ENCODE measurements around the gene PDZRN3.

PDZRN3 gene

GRCh38 chr3:73637042-73637441 is 12.3 kb upstream of the PDZRN3 start:
- ATAC-seq (no peak), DNase-seq (no peak)
- no peaks in the 10 kb centered on the region for H3K27me3 Mint-ChIP-seq

GRCh38 chr3:73635254-73635653 is 10.5 kb upstream of the PDZRN3 start:
- H3K27ac Mint-ChIP-seq, result no peak overlapping the region
- ATAC-seq (no peak), DNase-seq (no peak)
- H3K4me3 Mint-ChIP-seq, result no peak overlapping the region
- H3K9me3 Mint-ChIP-seq, result no peaks in the 10 kb centered on the region
- H3K4me1 Mint-ChIP-seq, result no peaks in the 10 kb centered on the region
- H3K27me3 Mint-ChIP-seq, result no peaks in the 10 kb centered on the region

More at GRCh38 chr3:73637042-73637441, 12.3 kb upstream of the PDZRN3 start:
- Mint-ChIP-seq H3K9me3 (no peaks in the 10 kb centered on the region), H3K4me3 (no peak overlapping the region), H3K27ac (no peak overlapping the region), H3K4me1 (no peaks in the 10 kb centered on the region)

- Mint-ChIP-seq H3K27ac (no peak overlapping the region), H3K4me1 (no peaks in the 10 kb centered on the region), H3K4me3 (no peak overlapping the region), H3K27me3 (no peaks in the 10 kb centered on the region), H3K9me3 (no peaks in the 10 kb centered on the region)
- no peak for DNase-seq
- no peak for ATAC-seq
These were observed 9.2 kb upstream of the PDZRN3 start for GRCh38 chr3:73633916-73634344.

- H3K4me1 Mint-ChIP-seq, result no peaks in the 10 kb centered on the region
- ATAC-seq (no peak), DNase-seq (no peak)
- no peak overlapping the region for H3K27ac Mint-ChIP-seq
- no peaks in the 10 kb centered on the region for H3K27me3 Mint-ChIP-seq
- H3K4me3 Mint-ChIP-seq, result no peak overlapping the region
- no peaks in the 10 kb centered on the region for H3K9me3 Mint-ChIP-seq
These were observed 8.7 kb upstream of the PDZRN3 start for GRCh38 chr3:73633453-73633852.

GRCh38 chr3:73626106-73626505 is 1.4 kb upstream of the PDZRN3 start:
- H3K4me1 Mint-ChIP-seq, result no peaks in the 10 kb centered on the region
- no peak for ATAC-seq
- no peak for DNase-seq
- no peak overlapping the region for H3K27ac Mint-ChIP-seq
- no peaks in the 10 kb centered on the region for H3K9me3 Mint-ChIP-seq
- no peak overlapping the region for H3K4me3 Mint-ChIP-seq
- peaks cover 29% of the 10 kb centered on the region for H3K27me3 Mint-ChIP-seq

- Mint-ChIP-seq H3K4me1 (no peaks in the 10 kb centered on the region), H3K27me3 (peaks cover 29% of the 10 kb centered on the region), H3K27ac (no peak overlapping the region), H3K4me3 (no peak overlapping the region), H3K9me3 (no peaks in the 10 kb centered on the region)
- no peak for ATAC-seq
- no peak for DNase-seq
These were observed 522 bp downstream of the PDZRN3 start for GRCh38 chr3:73624017-73624820.

- ATAC-seq (no peak), DNase-seq (no peak)
- H3K4me3 Mint-ChIP-seq, result no peak overlapping the region
- H3K27ac Mint-ChIP-seq, result no peak overlapping the region
- H3K9me3 Mint-ChIP-seq, result no peaks in the 10 kb centered on the region
- H3K4me1 Mint-ChIP-seq, result no peaks in the 10 kb centered on the region
- peaks cover 29% of the 10 kb centered on the region for H3K27me3 Mint-ChIP-seq
These were observed 1.4 kb downstream of the PDZRN3 start for GRCh38 chr3:73623346-73623745.

GRCh38 chr3:73622091-73622805 is 2.5 kb downstream of the PDZRN3 start:
- Mint-ChIP-seq H3K9me3 (no peaks in the 10 kb centered on the region), H3K4me3 (no peak overlapping the region), H3K27ac (no peak overlapping the region), H3K4me1 (no peaks in the 10 kb centered on the region), H3K27me3 (peaks cover 29% of the 10 kb centered on the region)
- ATAC-seq, result no peak
- DNase-seq, result no peak

- peaks cover 24% of the 10 kb centered on the region for H3K27me3 Mint-ChIP-seq
- H3K4me1 Mint-ChIP-seq, result no peaks in the 10 kb centered on the region
- no peak for ATAC-seq
- DNase-seq, result no peak
- no peaks in the 10 kb centered on the region for H3K9me3 Mint-ChIP-seq
- H3K27ac Mint-ChIP-seq, result no peak overlapping the region
- no peak overlapping the region for H3K4me3 Mint-ChIP-seq
These were observed 3.4 kb downstream of the PDZRN3 start for GRCh38 chr3:73621388-73621787.

GRCh38 chr3:73618461-73618860 is 6.3 kb downstream of the PDZRN3 start:
- no peak for ATAC-seq
- no peak overlapping the region for H3K4me3 Mint-ChIP-seq
- H3K4me1 Mint-ChIP-seq, result no peaks in the 10 kb centered on the region
- H3K27ac Mint-ChIP-seq, result no peak overlapping the region
- DNase-seq, result no peak
- peaks cover 4% of the 10 kb centered on the region for H3K27me3 Mint-ChIP-seq
- no peaks in the 10 kb centered on the region for H3K9me3 Mint-ChIP-seq

- DNase-seq, result no peak
- ATAC-seq, result no peak
- H3K9me3 Mint-ChIP-seq, result no peaks in the 10 kb centered on the region
These were observed 8.7 kb downstream of the PDZRN3 start for GRCh38 chr3:73616056-73616455.

GRCh38 chr3:73614419-73614818 is 10.3 kb downstream of the PDZRN3 start:
- no peak overlapping the region for H3K27ac Mint-ChIP-seq
- DNase-seq, result no peak
- ATAC-seq, result no peak
- no peak overlapping the region for H3K4me3 Mint-ChIP-seq
- no peaks in the 10 kb centered on the region for H3K4me1 Mint-ChIP-seq
- H3K9me3 Mint-ChIP-seq, result no peaks in the 10 kb centered on the region
- H3K27me3 Mint-ChIP-seq, result no peaks in the 10 kb centered on the region

More at GRCh38 chr3:73616056-73616455, 8.7 kb downstream of the PDZRN3 start:
- H3K27ac Mint-ChIP-seq, result no peak overlapping the region
- H3K4me3 Mint-ChIP-seq, result no peak overlapping the region
- H3K27me3 Mint-ChIP-seq, result no peaks in the 10 kb centered on the region
- no peaks in the 10 kb centered on the region for H3K4me1 Mint-ChIP-seq

- Mint-ChIP-seq H3K4me1 (no peaks in the 10 kb centered on the region), H3K27me3 (no peaks in the 10 kb centered on the region), H3K4me3 (no peak overlapping the region)
These were observed 13.6 kb downstream of the PDZRN3 start for GRCh38 chr3:73611176-73611575.

GRCh38 chr3:73610493-73610892 is 14.2 kb downstream of the PDZRN3 start:
- H3K27me3 Mint-ChIP-seq, result no peaks in the 10 kb centered on the region
- H3K4me3 Mint-ChIP-seq, result no peak overlapping the region
- no peaks in the 10 kb centered on the region for H3K4me1 Mint-ChIP-seq
- no peak for ATAC-seq
- H3K9me3 Mint-ChIP-seq, result no peaks in the 10 kb centered on the region
- no peak overlapping the region for H3K27ac Mint-ChIP-seq
- no peak for DNase-seq

More at GRCh38 chr3:73611176-73611575, 13.6 kb downstream of the PDZRN3 start:
- H3K9me3 Mint-ChIP-seq, result no peaks in the 10 kb centered on the region
- DNase-seq, result no peak
- ATAC-seq, result no peak
- H3K27ac Mint-ChIP-seq, result no peak overlapping the region

GRCh38 chr3:73609655-73610054 is 15.1 kb downstream of the PDZRN3 start:
- no peaks in the 10 kb centered on the region for H3K27me3 Mint-ChIP-seq
- no peak overlapping the region for H3K27ac Mint-ChIP-seq
- H3K9me3 Mint-ChIP-seq, result no peaks in the 10 kb centered on the region
- H3K4me3 Mint-ChIP-seq, result no peak overlapping the region
- no peak for DNase-seq
- H3K4me1 Mint-ChIP-seq, result no peaks in the 10 kb centered on the region
- no peak for ATAC-seq

GRCh38 chr3:73609315-73609641 is 15.5 kb downstream of the PDZRN3 start:
- no peak overlapping the region for H3K27ac Mint-ChIP-seq

More at GRCh38 chr3:73609315-73609641, 15.5 kb downstream of the PDZRN3 start:
- ATAC-seq (no peak), DNase-seq (no peak)
- no peaks in the 10 kb centered on the region for H3K9me3 Mint-ChIP-seq
- H3K4me1 Mint-ChIP-seq, result no peaks in the 10 kb centered on the region
- no peaks in the 10 kb centered on the region for H3K27me3 Mint-ChIP-seq
- no peak overlapping the region for H3K4me3 Mint-ChIP-seq

All from stimulated activated naive CD8-positive, alpha-beta T cell treated with anti-CD3 and anti-CD28 coated beads, Interleukin-15, amount 100 ng/mL, for 72 hours (primary cell).